ENCODE data around the gene TENM4.
"Not testable (repeated sequence)": the region's sequence is repeated elsewhere in the genome, so short reads cannot be mapped to it uniquely, and the experiment has no call there.

TENM4 gene

DNA sequence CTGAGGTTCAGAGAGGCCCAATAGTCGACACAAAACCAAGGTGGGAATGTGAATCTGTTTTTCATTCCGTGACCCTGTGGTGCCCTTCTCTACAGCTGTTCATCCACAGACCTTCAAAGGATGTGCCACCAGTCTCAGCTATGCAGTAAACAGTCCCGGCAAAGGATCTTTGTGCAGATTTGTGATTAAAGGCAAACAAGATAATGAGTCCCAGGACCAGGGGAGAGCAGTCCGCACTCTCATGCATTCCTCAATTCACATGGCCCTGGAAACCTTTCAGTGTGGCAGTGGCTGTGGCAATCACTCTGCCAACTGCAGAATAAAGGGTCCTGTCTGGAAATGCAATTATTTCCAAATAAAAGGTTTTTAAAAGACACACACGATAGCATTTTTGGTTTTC lies 418.6 kb downstream of the TENM4 start:
- DNase-seq (ENCODE audit: low read depth in 2 of 2), result no peak

GRCh38 chr11:79021601-79022000 lies 419.2 kb downstream of the TENM4 start:
- no peak for DNase-seq (ENCODE audit: low read depth in 2 of 2)

GRCh38 chr11:79019975-79020374 lies 420.9 kb downstream of the TENM4 start:
- no peak for DNase-seq (ENCODE audit: low read depth in 2 of 2)

GRCh38 chr11:79019277-79019676 lies 421.6 kb downstream of the TENM4 start:
- no peak for DNase-seq (ENCODE audit: low read depth in 2 of 2)

- no peak for DNase-seq (ENCODE audit: low read depth in 2 of 2)
Measured at GRCh38 chr11:79018371-79018849, 422.4 kb downstream of the TENM4 start.

DNA sequence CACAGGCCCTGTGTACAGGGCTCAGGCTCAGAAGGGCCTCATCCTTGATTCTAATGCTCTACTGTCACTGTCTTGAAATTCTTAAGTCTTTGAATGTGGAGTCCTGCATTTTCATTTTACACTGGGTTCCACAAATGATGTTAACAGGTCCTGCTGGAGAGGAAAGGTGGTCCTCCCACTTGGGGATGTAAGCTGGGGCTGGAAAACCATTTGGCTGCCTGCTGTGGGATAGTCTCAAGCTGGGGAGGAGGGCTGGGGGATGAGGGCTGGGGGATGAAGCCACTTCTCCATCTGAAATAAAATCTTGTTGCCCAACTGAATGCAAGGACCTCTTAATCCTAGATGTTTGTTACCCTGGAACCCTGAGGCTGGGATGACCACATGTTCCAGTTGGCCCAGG lies 423.0 kb downstream of the TENM4 start:
- no peak for DNase-seq (ENCODE audit: low read depth in 2 of 2)

- DNase-seq (ENCODE audit: low read depth in 2 of 2), result no peak
Measured at GRCh38 chr11:79013509-79013908, 427.3 kb downstream of the TENM4 start.

DNA sequence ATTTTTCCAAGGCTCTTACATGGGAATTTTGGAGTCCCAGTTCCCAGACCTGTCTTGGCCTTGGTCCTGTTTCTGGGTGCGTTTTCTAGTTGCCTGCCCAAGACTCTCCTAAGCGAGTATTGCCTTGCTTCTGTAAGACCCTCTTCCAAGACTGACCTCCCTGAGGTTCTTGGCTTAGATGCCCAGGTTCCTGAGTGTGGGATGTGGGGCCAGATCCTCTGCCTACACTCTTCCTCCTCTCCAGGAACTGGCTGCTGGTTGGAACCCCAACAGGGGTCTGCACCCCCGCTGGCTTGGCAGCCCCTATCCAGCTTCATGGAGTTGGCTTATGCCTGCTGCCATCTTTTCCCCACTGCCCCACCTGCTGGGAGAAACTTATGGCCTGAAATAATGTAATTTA lies 429.5 kb downstream of the TENM4 start:
- DNase-seq (ENCODE audit: low read depth in 2 of 2), result no peak

- DNase-seq (ENCODE audit: low read depth in 2 of 2), result no peak
Measured at GRCh38 chr11:79007771-79008402, 432.9 kb downstream of the TENM4 start.

DNA sequence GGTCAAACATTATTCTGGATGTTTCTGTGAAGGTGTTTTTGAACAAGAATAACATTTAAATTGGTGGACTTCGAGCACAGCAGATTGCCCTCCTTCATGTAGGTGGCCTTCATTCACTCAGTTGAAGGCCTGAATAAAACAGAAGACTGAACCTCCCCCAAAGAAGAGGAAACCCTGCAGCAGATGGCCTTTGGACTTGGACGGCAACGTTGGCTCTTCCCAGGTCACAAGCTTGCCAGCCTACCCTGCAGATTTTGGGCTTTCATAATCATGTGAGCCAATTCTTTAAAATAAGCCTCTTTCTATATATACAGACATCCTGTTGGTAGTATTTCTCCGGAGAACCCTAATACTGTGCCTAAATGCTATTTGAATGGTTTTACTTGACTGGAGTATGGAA lies 434.0 kb downstream of the TENM4 start:
- no peak for DNase-seq (ENCODE audit: low read depth in 2 of 2)

DNA sequence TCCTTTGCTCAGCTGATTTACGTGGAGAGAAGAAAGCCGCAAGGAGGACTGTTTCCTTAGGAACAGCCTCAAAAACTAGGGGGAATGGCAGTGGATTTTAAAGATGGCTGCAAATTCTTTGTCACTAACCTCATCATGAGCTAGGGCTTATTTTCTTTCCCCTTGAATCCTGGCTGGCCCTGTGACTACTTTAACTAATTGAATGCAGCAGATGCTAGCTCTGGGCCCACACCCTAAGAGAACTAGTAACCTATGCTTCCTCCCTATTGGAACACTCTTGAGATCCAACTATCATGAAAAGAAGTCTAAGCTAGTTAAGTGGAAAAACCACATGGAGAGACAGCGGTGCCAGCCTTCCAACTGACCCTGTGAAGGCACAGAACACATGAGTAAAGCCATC lies 444.8 kb downstream of the TENM4 start:
- no peak for DNase-seq (ENCODE audit: low read depth in 2 of 2)

DNA sequence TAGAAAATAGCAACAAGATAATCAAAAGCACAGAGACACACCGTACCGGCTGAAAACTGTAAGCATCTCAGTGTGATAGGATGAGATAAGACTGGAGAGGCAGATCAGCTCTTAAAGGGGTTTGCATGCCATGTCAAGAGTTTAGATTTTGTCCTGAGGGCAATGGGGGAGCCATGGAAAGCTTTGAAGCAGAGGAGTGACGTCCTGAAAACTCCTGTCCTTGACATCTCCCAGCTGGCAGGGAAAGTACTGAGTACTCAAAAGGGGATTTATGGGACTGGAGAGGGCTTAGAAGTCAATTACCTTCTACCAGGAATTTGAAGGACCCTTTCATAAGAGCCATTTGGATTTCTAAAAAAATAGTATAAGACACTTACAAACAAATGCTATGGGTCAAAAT lies 445.7 kb downstream of the TENM4 start:
- no peak for DNase-seq (ENCODE audit: low read depth in 2 of 2)

- no peak for DNase-seq (ENCODE audit: low read depth in 2 of 2)
Measured at GRCh38 chr11:78993802-78994430, 446.9 kb downstream of the TENM4 start.

GRCh38 chr11:78991681-78992080 lies 449.1 kb downstream of the TENM4 start:
- no peak for DNase-seq (ENCODE audit: low read depth in 2 of 2)

DNA sequence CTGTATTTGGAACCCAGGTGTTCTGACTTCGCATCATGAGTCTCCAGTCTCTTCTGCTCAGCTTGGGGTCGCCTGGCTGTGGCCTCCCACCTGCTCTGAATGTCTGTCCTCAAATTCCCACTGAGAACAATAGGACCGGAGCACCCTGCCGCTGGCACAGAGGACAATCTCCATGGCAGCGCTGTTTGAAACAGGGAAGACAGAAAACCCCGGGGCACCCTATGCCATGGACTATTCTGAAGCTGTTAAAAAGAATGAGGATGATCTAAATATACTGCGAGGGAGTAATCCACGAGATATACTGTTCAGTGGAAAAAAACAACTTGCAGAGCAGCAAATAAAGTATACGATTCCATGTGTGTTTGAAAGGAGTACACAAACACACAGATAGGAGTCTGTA lies 450.6 kb downstream of the TENM4 start:
- DNase-seq (ENCODE audit: low read depth in 2 of 2), result no peak

- no peak for DNase-seq (ENCODE audit: low read depth in 2 of 2)
Measured at GRCh38 chr11:78987748-78988147, 453.1 kb downstream of the TENM4 start.

- DNase-seq (ENCODE audit: low read depth in 2 of 2), result no peak
Measured at GRCh38 chr11:78986305-78986704, 454.5 kb downstream of the TENM4 start.

- no peak for DNase-seq (ENCODE audit: low read depth in 2 of 2)
Measured at GRCh38 chr11:78985663-78986062, 455.2 kb downstream of the TENM4 start.

DNA sequence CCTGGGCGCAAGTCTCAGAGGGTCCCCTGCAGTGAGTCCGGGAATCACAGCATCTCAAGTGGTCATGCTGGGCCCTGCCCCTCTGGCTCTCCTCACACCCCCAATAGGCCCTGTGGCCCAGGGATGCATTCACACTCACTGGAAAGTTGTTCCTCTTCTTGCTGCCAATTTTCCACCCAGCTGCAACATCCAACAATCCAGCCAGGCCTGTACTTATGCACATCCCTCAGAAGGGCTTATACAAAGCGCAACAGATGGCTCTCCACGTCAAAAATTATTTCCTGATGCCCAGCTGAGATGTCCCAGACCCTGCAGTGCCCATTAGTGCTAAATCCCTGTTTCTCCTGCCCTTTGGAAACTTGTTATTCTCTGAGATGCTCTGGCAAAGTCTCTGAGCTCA lies 458.4 kb downstream of the TENM4 start:
- no peak for DNase-seq (ENCODE audit: low read depth in 2 of 2)

- no peak for DNase-seq (ENCODE audit: low read depth in 2 of 2)
Measured at GRCh38 chr11:78981153-78981552, 459.7 kb downstream of the TENM4 start.

- DNase-seq (ENCODE audit: low read depth in 2 of 2), result no peak
Measured at GRCh38 chr11:78978831-78979230, 462.0 kb downstream of the TENM4 start.

- DNase-seq (ENCODE audit: low read depth in 2 of 2), result not testable (repeated sequence)
Measured at GRCh38 chr11:78977848-78978247, 463.0 kb downstream of the TENM4 start.

DNA sequence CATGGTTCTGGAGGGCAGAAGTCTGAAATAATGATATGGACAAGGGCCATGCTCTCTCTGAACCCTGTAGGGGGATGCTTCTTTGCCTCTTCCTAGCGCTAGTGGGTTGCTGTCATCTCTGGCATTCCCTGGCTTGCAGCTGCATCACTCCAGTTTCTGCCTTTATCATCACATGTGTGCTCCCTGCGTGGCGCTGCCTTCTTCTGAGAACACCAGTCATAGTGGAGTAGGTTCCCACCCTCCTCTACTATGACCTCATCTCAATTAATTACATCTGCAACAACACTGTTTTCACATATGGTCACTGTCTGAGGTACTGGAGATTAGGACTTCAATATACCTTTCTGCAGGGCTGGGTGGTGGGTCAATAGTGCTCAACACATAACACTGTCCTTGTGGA lies 463.8 kb downstream of the TENM4 start:
- no peak for DNase-seq (ENCODE audit: low read depth in 2 of 2)

GRCh38 chr11:78975081-78975480 lies 465.7 kb downstream of the TENM4 start:
- DNase-seq (ENCODE audit: low read depth in 2 of 2), result no peak
